ENCODE data around the gene GLS2. TPM values are rescaled to one million over a fixed set of nuclear protein-coding genes. Genes with fewer than 3 reads are reported as not detected.

Gene GLS2
- total and polyA plus RNA-seq, 9 of the 15 experiments (the other 6 are each of a cell fraction or from before 2014, with no cell fraction given), result 0.11 TPM; not detected in 8

- TF ChIP-seq MGA (IDR thresholded peaks at IDR 0.05) (peak; percentile 93), DNMT1 (IDR thresholded peaks at IDR 0.05) (no peak), GATAD2A (IDR thresholded peaks at IDR 0.05) (no peak), SLC30A9 (CRISPR knock-in tag; IDR thresholded peaks at IDR 0.05) (no peak), CREB3L1 (IDR thresholded peaks at IDR 0.05; ENCODE audit: borderline replicate concordance, low read depth) (peak; percentile 77), ID3 (CRISPR knock-in tag; IDR thresholded peaks at IDR 0.05) (no peak), ID3 (tag; IDR thresholded peaks at IDR 0.05) (no peak), BRF2 (IDR thresholded peaks at IDR 0.05; ENCODE audit: borderline replicate concordance, insufficient read depth, insufficient read length) (no peak), CXXC5 (CRISPR knock-in tag; IDR thresholded peaks at IDR 0.05) (peak; percentile 97), FOSL1 (tag; conservative IDR thresholded peaks at IDR 0.05) (no peak; the same call in none of the 2 replicates), ZBTB1 (CRISPR knock-in tag; IDR thresholded peaks at IDR 0.05; ENCODE audit: borderline replicate concordance, low read depth) (no peak), ZNF24 (IDR thresholded peaks at IDR 0.05) (0 out of 2 replicates have a peak, but pooled peaks have one; percentile 46), ETS2 (tag; IDR thresholded peaks at IDR 0.05; ENCODE audit: borderline replicate concordance, poor library complexity, severe bottlenecking) (no peak)
Observed at GRCh38 chr12:56468216-56469006, 19.6 kb downstream of the GLS2 start, which contains the start of gene SPRYD4 (continued).

Data from K562 (cell line).